KMS-11 (cell line): ENCODE measurements around the gene SPTBN5.

Source experiments
- H2AFZ ChIP-seq: fragments of 200-600 bp; sonication (generic); 2 replicates; pipeline ENCODE4 v1.6.1; 2016; ENCODE audit warnings: antibody characterized with exemption, mixed run types, low read depth
- H3K27ac ChIP-seq: fragments of 200-600 bp; sonication (generic); 2 replicates; pipeline ENCODE4 v1.6.1; 2016; ENCODE audit warnings: mild to moderate bottlenecking, mixed run types
- H3K27me3 ChIP-seq: fragments of 200-600 bp; sonication (generic); 2 replicates; pipeline ENCODE4 v1.6.1; 2017; ENCODE audit warnings: mild to moderate bottlenecking, low read depth, mixed run types, moderate library complexity; ENCODE audit not compliant: insufficient read depth
- H3K36me3 ChIP-seq: fragments of 200-600 bp; sonication (generic); 2 replicates; pipeline ENCODE4 v1.6.1; 2017; ENCODE audit warnings: mild to moderate bottlenecking, mixed run types; ENCODE audit not compliant: insufficient read depth
- H3K4me1 ChIP-seq: fragments of 200-600 bp; sonication (generic); 2 replicates; pipeline ENCODE4 v1.6.1; 2016; ENCODE audit warnings: mild to moderate bottlenecking, low read depth, mixed run types; ENCODE audit not compliant: poor library complexity, severe bottlenecking
- H3K4me2 ChIP-seq: fragments of 200-600 bp; sonication (generic); 2 replicates; pipeline ENCODE4 v1.7.0; 2016; ENCODE audit warnings: mild to moderate bottlenecking, mixed run types
- H3K4me3 ChIP-seq: fragments of 200-600 bp; sonication (generic); IDR thresholded peaks from 2 replicates; pipeline ENCODE4 v1.6.1; 2017; ENCODE audit warnings: low read depth, low read length, mixed read lengths; ENCODE audit not compliant: insufficient read depth
- H3K79me2 ChIP-seq: fragments of 200-600 bp; sonication (generic); 2 replicates; pipeline ENCODE4 v1.6.1; 2016; ENCODE audit warnings: low read depth, mixed run types; ENCODE audit not compliant: insufficient read depth
- H3K9ac ChIP-seq: fragments of 200-600 bp; sonication (generic); 2 replicates; pipeline ENCODE4 v1.6.1; 2016; ENCODE audit warnings: mild to moderate bottlenecking, mixed run types
- H4K20me1 ChIP-seq: fragments of 200-600 bp; sonication (generic); 2 replicates; pipeline ENCODE4 v1.6.1; 2016; ENCODE audit warnings: mild to moderate bottlenecking, mixed run types; ENCODE audit not compliant: insufficient read depth
- CTCF ChIP-seq: fragments of 200-600 bp; sonication (generic); conservative IDR thresholded peaks from 2 replicates; pipeline ENCODE4 v1.6.1; 2017; ENCODE audit warnings: low read depth, mild to moderate bottlenecking, antibody characterized with exemption, low read length, moderate library complexity, mixed read lengths

The SPTBN5 gene

DNA sequence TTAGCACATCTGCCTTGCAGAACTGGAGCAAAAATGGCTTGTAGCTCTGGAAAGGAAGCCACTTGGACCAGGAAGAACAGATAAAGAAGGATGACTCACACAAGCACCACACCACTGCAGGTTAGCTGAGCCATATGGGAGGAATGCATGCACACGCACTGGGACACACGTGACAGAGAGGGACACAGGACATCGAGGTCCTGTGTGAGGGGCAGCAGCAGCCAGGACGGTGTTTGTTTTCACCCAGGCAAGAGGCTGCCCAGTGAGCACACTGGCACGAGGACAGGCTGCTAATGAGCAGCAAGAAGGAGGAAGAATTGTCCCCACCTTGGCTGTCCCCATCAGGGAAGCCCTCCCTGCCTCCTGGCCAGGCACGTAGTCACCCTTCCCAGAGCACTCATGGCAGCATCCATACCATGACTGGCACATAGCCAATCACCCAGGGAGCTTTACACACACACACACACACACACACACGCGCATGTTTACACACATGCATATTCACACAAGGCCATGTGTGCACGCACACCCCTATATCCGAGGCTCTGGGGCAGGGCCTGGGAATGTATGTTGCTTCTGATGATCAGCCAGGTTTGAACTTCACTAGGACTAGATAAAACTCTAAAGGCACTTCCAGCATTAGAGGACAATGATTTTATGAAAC, 24.0 kb upstream of the SPTBN5 start:
- Histone ChIP-seq H3K27ac (no peak overlapping the region), H3K27me3 (no peaks in the 10 kb centered on the region), H3K9ac (no peak overlapping the region), H3K4me3 (no peak overlapping the region), H3K4me2 (no peak overlapping the region), H3K79me2 (no peaks in the 10 kb centered on the region), H3K36me3 (no peaks in the 10 kb centered on the region), H4K20me1 (no peaks in the 10 kb centered on the region), H3K4me1 (no peaks in the 10 kb centered on the region), H2AFZ (no peak overlapping the region)
- no peak for TF ChIP-seq CTCF

GRCh38 chr15:41915255-41915994, 21.6 kb upstream of the SPTBN5 start:
- no peaks in the 10 kb centered on the region for H3K27me3 ChIP-seq
- H2AFZ ChIP-seq: no peak overlapping the region
- H3K9ac ChIP-seq: no peak overlapping the region
- TF ChIP-seq CTCF: no peak
- H3K27ac ChIP-seq: no peak overlapping the region
- no peaks in the 10 kb centered on the region for H3K79me2 ChIP-seq
- H3K4me1 ChIP-seq: no peaks in the 10 kb centered on the region
- H3K36me3 ChIP-seq: no peaks in the 10 kb centered on the region
- no peak overlapping the region for H3K4me2 ChIP-seq
- H4K20me1 ChIP-seq: no peaks in the 10 kb centered on the region
- no peak overlapping the region for H3K4me3 ChIP-seq

DNA sequence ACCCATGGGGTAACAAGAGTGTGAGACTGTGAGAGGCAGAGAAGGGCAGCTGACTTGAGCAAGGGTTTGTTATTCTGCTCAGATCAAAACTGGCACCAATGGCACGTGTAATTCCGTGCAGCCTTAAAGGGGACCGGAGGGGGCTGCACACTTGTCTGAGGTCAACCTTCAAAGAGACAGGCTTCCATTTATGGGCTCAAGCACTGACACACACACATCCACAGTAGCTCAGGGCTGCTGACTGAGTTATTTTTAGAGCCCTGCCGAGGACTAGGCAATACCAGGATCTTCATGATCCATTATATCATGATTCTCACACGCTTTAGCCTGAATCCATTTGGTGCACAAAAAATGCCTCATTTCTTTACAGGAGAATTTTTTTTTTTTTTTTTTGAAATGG, 20.6 kb upstream of the SPTBN5 start:
- Histone ChIP-seq H3K4me1 (no peaks in the 10 kb centered on the region), H3K36me3 (no peaks in the 10 kb centered on the region)

DNA sequence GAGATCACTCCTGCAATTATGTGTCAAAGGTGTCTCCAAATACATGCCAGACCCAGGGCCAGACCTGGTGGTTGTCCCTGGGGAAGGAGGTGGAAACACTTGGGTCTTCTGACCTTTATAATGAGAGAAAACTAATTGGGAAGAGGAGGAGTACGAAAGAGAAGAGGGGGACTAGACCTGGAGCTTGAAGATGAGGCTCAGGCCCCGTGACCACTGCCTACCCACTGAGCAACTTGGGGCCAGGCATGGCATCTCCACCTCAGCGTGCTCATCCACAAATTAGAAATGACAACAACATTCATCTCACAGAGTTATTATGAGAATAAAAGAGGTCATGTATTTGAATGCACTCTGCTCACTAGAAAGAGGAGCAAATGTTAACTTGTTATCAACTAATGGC, 19.4 kb upstream of the SPTBN5 start:
- Histone ChIP-seq H3K36me3 (no peaks in the 10 kb centered on the region), H3K4me1 (no peaks in the 10 kb centered on the region), H3K4me2 (no peak overlapping the region)

More for the DNA sequence above, 20.6 kb upstream of the SPTBN5 start:
- H3K27ac ChIP-seq: no peak overlapping the region
- no peak overlapping the region for H2AFZ ChIP-seq
- H3K9ac ChIP-seq: no peak overlapping the region
- no peaks in the 10 kb centered on the region for H3K27me3 ChIP-seq
- TF ChIP-seq CTCF: no peak
- H3K4me3 ChIP-seq: no peak overlapping the region
- no peak overlapping the region for H3K4me2 ChIP-seq
- H4K20me1 ChIP-seq: no peaks in the 10 kb centered on the region
- H3K79me2 ChIP-seq: no peaks in the 10 kb centered on the region

More for the DNA sequence above, 19.4 kb upstream of the SPTBN5 start:
- Histone ChIP-seq H3K9ac (no peak overlapping the region), H4K20me1 (no peaks in the 10 kb centered on the region), H2AFZ (no peak overlapping the region), H3K4me3 (no peak overlapping the region), H3K27ac (no peak overlapping the region), H3K27me3 (no peaks in the 10 kb centered on the region), H3K79me2 (no peaks in the 10 kb centered on the region)
- TF ChIP-seq CTCF: no peak
